HUES6 (cell line): ENCODE data around the gene SLC4A5.

ENCODE experiments used
- H3K27ac ChIP-seq: 2 replicates; pipeline ENCODE4 v1.7.0; 2013; ENCODE audit warnings: low read depth, mild to moderate bottlenecking, low read length, inconsistent platforms
- H3K27me3 ChIP-seq: 2 replicates; pipeline ENCODE4 v1.6.1; 2013; ENCODE audit warnings: low read length; ENCODE audit not compliant: control insufficient read depth, insufficient read depth
- H3K36me3 ChIP-seq: 2 replicates; pipeline ENCODE4 v1.6.1; 2013; ENCODE audit warnings: low read length; ENCODE audit not compliant: control insufficient read depth, insufficient read depth
- H3K4me1 ChIP-seq: 2 replicates; pipeline ENCODE4 v1.6.1; 2013; ENCODE audit warnings: low read length; ENCODE audit not compliant: control insufficient read depth, insufficient read depth
- H3K4me3 ChIP-seq: 2 replicates; pipeline ENCODE4 v1.5.1; 2013; ENCODE audit warnings: low read depth, low read length
- H3K9ac ChIP-seq: one replicate; pipeline ENCODE4 v1.6.1; 2013; ENCODE audit warnings: mild to moderate bottlenecking, low read length
- H3K9me3 ChIP-seq: 2 replicates; pipeline ENCODE4 v1.6.1; 2013; ENCODE audit warnings: low read depth, low read length; ENCODE audit not compliant: control insufficient read depth, insufficient read depth

SLC4A5 gene

GRCh38 chr2:74291886-74292621 is 51.2 kb downstream of the SLC4A5 start:
- H3K9me3 ChIP-seq = no peaks in the 10 kb centered on the region
- H3K4me1 ChIP-seq = 0 out of 2 replicates have a peak, but pooled peaks cover 2% of the 10 kb centered on the region
- no peaks in the 10 kb centered on the region for H3K36me3 ChIP-seq
- no peaks in the 10 kb centered on the region for H3K27me3 ChIP-seq
- H3K9ac ChIP-seq = no peak overlapping the region
- H3K27ac ChIP-seq = no peak overlapping the region
- no peak overlapping the region for H3K4me3 ChIP-seq

GRCh38 chr2:74291218-74291544 is 52.0 kb downstream of the SLC4A5 start:
- no peaks in the 10 kb centered on the region for H3K36me3 ChIP-seq
- 0 out of 2 replicates have a peak, but pooled peaks cover 2% of the 10 kb centered on the region for H3K4me1 ChIP-seq
- H3K4me3 ChIP-seq = no peak overlapping the region
- H3K9me3 ChIP-seq = no peaks in the 10 kb centered on the region
- H3K27me3 ChIP-seq = no peaks in the 10 kb centered on the region
- no peak overlapping the region for H3K9ac ChIP-seq
- H3K27ac ChIP-seq = no peak overlapping the region

DNA sequence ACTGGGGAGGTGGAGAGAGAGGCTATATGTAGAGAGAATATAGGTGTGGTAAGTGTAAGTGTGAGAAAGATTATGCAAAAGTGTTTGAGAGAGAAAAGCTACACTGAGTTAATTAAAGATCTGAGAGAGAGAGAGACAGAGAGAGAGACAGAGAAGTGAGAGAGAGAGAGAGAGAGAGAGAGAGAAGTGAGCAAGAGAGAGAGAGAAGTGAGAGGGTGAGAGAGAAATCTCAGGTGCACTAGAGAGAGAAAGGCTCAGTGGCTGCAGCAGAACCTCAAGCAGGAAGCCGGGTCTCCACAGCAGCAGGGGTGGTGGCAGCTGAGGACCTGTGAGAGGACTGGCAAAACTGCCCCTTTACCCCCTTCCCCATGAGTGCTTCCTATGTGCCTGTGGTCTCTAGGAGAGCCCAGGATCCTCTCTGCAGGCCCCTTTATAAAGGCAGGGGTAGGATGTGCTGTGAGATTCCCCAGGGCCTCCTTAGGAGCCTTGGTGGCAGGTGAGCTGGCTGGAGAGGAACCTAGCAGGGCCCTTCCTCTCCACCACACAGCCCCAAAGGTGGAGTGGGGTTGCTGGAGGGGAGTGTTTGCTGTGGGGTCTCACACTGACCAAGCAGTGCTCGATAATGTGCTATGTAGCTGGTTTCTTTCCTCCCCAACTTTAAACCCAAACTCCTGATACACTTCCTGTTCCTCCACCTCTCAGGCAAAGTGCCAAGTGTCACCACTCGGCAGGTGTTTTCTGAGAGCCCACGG is 52.6 kb downstream of the SLC4A5 start:
- Histone ChIP-seq H3K9me3 (no peaks in the 10 kb centered on the region), H3K4me3 (no peak overlapping the region), H3K27ac (no peak overlapping the region), H3K9ac (no peak overlapping the region), H3K4me1 (0 out of 2 replicates have a peak, but pooled peaks cover 2% of the 10 kb centered on the region), H3K36me3 (no peaks in the 10 kb centered on the region), H3K27me3 (no peaks in the 10 kb centered on the region)

DNA sequence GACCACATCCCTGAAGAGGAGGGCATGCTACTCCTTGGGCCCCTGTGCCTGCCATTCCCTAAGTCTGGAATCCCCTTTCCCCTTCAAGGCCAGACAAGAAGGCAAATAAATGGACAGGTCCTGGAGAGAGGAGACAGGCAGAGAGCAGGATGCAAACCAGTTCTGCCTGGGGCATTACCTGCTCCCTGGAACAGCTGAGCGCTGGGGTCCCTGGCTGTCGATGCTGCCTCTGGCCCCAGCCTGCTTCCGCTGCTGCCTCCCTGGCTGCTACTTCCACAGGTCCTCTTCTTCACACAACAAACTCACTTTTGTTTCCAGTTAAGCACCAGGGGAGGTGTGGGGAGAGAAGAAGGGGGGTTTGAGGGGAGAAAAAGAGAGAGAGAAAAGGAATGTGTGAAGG is 53.1 kb downstream of the SLC4A5 start:
- no peak overlapping the region for H3K4me3 ChIP-seq
- H3K9ac ChIP-seq = no peak overlapping the region
- no peaks in the 10 kb centered on the region for H3K27me3 ChIP-seq
- no peaks in the 10 kb centered on the region for H3K36me3 ChIP-seq
- 0 out of 2 replicates have a peak, but pooled peaks cover 2% of the 10 kb centered on the region for H3K4me1 ChIP-seq
- no peaks in the 10 kb centered on the region for H3K9me3 ChIP-seq
- H3K27ac ChIP-seq = no peak overlapping the region

DNA sequence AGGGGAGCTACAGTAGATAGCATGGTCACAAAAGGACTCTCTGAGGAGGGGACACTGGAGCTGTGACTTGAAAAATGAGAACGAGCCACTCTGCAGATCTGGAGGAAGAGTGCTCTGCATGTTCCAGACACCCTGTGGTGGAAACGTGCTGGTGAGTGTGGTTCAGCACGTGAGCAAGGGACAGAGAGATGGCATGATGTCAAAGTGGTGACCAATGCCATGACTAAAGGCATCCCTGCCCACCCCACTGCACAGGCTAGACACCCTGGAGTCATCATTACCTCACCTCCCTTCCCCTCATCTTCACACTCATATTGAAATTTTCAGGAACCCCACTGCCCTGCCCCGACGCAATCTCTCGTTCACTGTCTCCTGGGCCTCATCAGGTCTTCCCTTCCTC is 56.5 kb downstream of the SLC4A5 start:
- Histone ChIP-seq H3K36me3 (no peaks in the 10 kb centered on the region), H3K9me3 (no peaks in the 10 kb centered on the region), H3K4me1 (0 out of 2 replicates have a peak, but pooled peaks cover 2% of the 10 kb centered on the region), H3K27ac (no peak overlapping the region), H3K4me3 (no peak overlapping the region), H3K9ac (no peak overlapping the region), H3K27me3 (no peaks in the 10 kb centered on the region)

DNA sequence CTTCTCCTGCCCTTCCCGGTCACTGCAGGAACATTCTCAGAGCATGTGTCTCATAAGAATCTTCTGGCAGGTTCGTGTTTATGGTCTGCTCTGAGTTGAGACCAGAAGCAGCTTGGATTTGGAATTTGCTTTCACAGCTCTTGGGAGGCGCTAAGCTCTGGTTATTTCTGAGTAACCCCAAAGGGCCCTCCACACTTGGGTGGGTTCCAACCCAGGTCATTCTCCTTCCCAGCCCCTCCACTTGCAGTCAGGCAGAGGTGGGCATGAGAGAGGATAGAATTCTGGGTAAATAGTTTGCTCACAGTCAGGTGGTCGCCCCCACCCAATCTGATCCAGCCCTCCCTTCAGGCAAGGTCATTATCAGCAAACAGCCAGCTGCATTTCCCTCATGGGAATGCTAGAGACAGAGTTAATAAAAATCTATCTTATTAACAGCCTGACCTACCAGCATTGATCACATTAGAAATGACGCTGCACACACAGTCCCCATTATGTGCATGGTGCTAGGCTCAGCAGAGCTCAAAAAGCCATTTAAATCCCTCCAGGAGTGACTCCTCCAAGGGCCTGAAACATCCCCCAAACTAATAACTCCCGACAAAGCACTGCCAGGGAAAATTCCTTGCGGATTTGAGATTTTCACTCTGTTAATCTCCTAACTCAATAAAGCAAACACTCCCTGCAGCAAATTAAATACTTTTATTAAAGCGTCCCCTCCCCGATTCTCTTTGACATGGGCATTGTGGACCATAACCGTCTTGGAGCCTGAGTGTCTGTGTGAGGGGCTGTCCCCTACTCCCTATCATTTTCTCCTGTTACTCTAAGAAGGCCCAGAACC is 61.9 kb downstream of the SLC4A5 start:
- Histone ChIP-seq H3K27ac (no peak overlapping the region), H3K9me3 (no peaks in the 10 kb centered on the region), H3K9ac (no peak overlapping the region)

DNA sequence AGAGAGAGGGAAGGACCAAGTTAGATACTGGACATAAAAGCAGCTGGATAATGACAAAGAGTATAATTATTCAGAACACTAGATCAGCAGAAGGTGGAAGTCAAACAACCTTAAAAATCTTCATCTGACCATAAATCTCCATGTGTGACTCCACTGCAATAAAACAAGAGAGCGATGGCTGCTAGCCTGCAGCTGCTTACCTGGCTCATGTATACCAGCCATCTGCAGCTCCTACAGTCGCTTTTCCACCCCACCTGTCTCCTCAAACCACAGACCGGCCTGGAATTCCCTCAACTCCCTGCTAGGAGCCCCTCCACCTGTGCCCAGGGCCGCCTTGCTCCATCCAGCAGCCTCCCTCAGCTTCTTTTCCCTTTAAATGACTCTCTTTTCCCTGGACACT is 64.5 kb downstream of the SLC4A5 start:
- Histone ChIP-seq H3K4me3 (no peak overlapping the region), H3K36me3 (no peaks in the 10 kb centered on the region), H3K27me3 (peaks cover 9% of the 10 kb centered on the region; the same call in 1 of the 2 replicates), H3K9me3 (no peaks in the 10 kb centered on the region), H3K4me1 (no peaks in the 10 kb centered on the region), H3K27ac (no peak overlapping the region), H3K9ac (no peak overlapping the region)

More for the DNA sequence above, 61.9 kb downstream of the SLC4A5 start:
- Histone ChIP-seq H3K4me1 (no peaks in the 10 kb centered on the region), H3K36me3 (no peaks in the 10 kb centered on the region), H3K27me3 (peaks cover 9% of the 10 kb centered on the region; the same call in 1 of the 2 replicates), H3K4me3 (no peak overlapping the region)

DNA sequence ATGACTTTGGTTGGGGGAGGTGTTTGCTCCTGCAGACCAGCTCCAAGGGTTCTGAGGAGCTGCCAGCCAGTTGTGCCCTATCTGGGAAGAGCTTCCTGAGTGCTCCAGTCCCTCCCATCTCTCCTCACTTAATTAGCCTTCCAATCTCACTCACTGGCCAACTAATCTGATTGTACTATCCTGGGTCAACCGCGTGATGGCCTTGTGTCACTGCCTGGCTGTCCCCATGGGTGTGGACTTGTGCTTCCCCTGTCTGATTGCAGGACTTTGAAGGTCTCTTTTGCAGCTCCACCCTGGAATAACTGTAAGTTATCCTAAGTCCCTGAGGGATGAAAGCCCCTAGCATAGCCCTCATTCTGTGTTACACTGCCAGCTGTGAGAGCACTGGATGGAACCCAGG is 65.0 kb downstream of the SLC4A5 start:
- Histone ChIP-seq H3K9ac (no peak overlapping the region), H3K4me3 (no peak overlapping the region)

DNA sequence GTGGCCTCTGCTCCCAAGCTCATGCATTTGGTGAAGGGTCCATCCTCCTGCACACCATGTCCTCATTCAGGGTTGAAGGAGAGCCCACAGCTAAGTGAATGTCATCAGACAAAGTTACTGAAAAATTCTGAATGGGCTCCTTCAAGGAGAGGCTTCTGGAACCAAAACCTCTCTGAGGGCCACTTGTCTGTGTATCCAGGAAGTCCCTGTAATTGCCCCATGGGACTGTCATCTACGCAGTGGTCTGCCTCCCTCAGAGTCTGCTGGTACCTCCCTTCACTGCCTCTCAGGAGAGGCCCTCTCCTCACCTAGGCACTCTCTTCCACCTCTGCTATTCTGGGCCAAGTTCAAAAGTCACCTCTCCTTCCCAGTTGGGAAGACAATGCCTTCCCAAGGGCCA is 68.0 kb downstream of the SLC4A5 start:
- Histone ChIP-seq H3K4me3 (no peak overlapping the region), H3K27ac (no peak overlapping the region), H3K9ac (no peak overlapping the region), H3K4me1 (no peaks in the 10 kb centered on the region), H3K36me3 (no peaks in the 10 kb centered on the region), H3K9me3 (no peaks in the 10 kb centered on the region), H3K27me3 (peaks cover 9% of the 10 kb centered on the region; the same call in 1 of the 2 replicates)

More for the DNA sequence above, 65.0 kb downstream of the SLC4A5 start:
- H3K4me1 ChIP-seq = no peaks in the 10 kb centered on the region
- no peaks in the 10 kb centered on the region for H3K36me3 ChIP-seq
- no peaks in the 10 kb centered on the region for H3K9me3 ChIP-seq
- H3K27ac ChIP-seq = no peak overlapping the region
- peaks cover 9% of the 10 kb centered on the region; the same call in 1 of the 2 replicates for H3K27me3 ChIP-seq

GRCh38 chr2:74269667-74270066 is 73.5 kb downstream of the SLC4A5 start:
- H3K9me3 ChIP-seq = no peaks in the 10 kb centered on the region
- no peaks in the 10 kb centered on the region for H3K4me1 ChIP-seq
- H3K36me3 ChIP-seq = no peaks in the 10 kb centered on the region
- H3K9ac ChIP-seq = no peak overlapping the region
- H3K27me3 ChIP-seq = no peaks in the 10 kb centered on the region
- no peak overlapping the region for H3K4me3 ChIP-seq
- no peak overlapping the region for H3K27ac ChIP-seq
